HEK293T (cell line): ENCODE results near the gene MAPK6.

ENCODE experiments used
- BHLHE40 ChIP-seq: fragments of 450-650 bp; IDR thresholded peaks from 2 replicates; pipeline ENCODE4 v1.6.1; 2016; ENCODE audit warnings: mild to moderate bottlenecking, moderate library complexity, borderline replicate concordance
- ELF4 ChIP-seq: fragments of 450-650 bp; IDR thresholded peaks from 2 replicates; pipeline ENCODE4 v1.6.1; 2017; ENCODE audit warnings: antibody characterized with exemption
- FOXK2 ChIP-seq: fragments of 450-650 bp; IDR thresholded peaks from 2 replicates; pipeline ENCODE4 v1.6.1; 2016; ENCODE audit warnings: mild to moderate bottlenecking
- FOXM1 ChIP-seq: fragments of 450-650 bp; IDR thresholded peaks from 2 replicates; pipeline ENCODE4 v1.6.1; 2017; ENCODE audit warnings: mild to moderate bottlenecking, borderline replicate concordance
- L3MBTL2 ChIP-seq: fragments of 450-650 bp; conservative IDR thresholded peaks from 2 replicates; pipeline ENCODE4 v1.6.1; 2016; ENCODE audit warnings: mild to moderate bottlenecking
- SP1 ChIP-seq: fragments of 450-650 bp; IDR thresholded peaks from 2 replicates; pipeline ENCODE4 v1.6.1; 2017

DNA sequence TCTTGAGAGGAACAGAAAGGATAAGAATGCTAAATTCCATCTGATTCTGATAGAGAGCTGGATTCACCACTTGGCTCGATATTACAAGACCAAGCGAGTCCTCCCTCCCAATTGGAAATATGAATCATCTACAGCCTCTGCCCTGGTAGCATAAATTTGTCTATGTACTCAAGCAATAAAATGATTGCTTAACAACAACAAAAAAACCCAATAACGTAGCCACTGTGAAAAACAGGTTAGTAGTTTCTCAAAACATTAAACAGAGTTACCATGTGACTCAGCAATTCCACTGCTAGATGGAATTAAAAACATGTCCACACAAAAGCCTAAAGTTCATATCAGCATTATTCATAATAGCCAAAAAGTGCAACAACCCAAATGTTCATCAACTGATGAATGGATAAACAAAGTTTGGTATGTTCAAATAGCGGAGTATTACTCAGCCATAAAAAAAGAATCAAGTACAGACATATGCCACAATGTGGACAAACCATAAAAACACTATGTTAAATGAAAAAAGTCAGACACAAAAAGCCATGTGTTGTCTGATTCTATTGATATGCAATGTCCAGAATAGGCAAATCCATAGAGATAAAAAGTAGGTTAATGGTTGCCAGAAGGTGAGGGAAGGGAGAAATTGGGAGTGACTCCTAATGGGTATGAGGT, 76.7 kb downstream of the MAPK6 start:
- TF ChIP-seq SP1 (no peak), FOXM1 (no peak), ELF4 (no peak), L3MBTL2 (no peak), FOXK2 (no peak), BHLHE40 (no peak)
